Measurements from ENCODE around the gene COL1A2. TPM values are rescaled to one million over a fixed set of nuclear protein-coding genes. Genes with fewer than 3 reads are reported as not detected.

The COL1A2 gene
- total RNA-seq, 4 donors from 2014 or later = 227 to 697 (median 347) TPM

GRCh38 chr7:94433224-94433623 lies 38.5 kb downstream of the COL1A2 start:
- intact Hi-C loops (cut with DNase I) = loop anchor here (2.0 kb wide), 1 partner anchor 138 kb away; no protein-coding TSS in a partner anchor
- no peak overlapping the region for H3K27ac ChIP-seq (replicated peaks in 1 of 4)
- WGBS = 90% methylated on average over 2 of the region's 2 CpGs
- TF ChIP-seq POLR2A (IDR thresholded peaks at IDR 0.05; ENCODE audit: low read depth) (no peak), EP300 (IDR thresholded peaks at IDR 0.05) (no peak), POLR2AphosphoS5 (IDR thresholded peaks at IDR 0.05) (no peak), CTCF (IDR thresholded peaks at IDR 0.05) (no peak)
- no peak overlapping the region for H3K4me3 ChIP-seq
- no peaks in the 10 kb centered on the region for H3K27me3 ChIP-seq
- H3K9me3 ChIP-seq = no peaks in the 10 kb centered on the region
- no peak for DNase-seq (ENCODE audit: extremely low spot score)
- peaks cover 10 to 28% (median 20%) of the 10 kb centered on the region in 4 donors for H3K36me3 ChIP-seq
- peaks cover 0 to 7% (median 0%) of the 10 kb centered on the region in 4 donors for H3K4me1 ChIP-seq

- intact Hi-C loops (cut with DNase I) = no loop called here
- H3K9me3 ChIP-seq = no peaks in the 10 kb centered on the region
- no peak overlapping the region for H3K4me3 ChIP-seq
- no peaks in the 10 kb centered on the region for H3K27me3 ChIP-seq
- 72% methylated on average over 2 of the region's 2 CpGs for WGBS
- H3K36me3 ChIP-seq = peaks cover 8 to 20% (median 12%) of the 10 kb centered on the region in 4 donors
- no peak overlapping the region for H3K27ac ChIP-seq (replicated peaks in 1 of 4)
- no peak for TF ChIP-seq CTCF (IDR thresholded peaks at IDR 0.05)
- TF ChIP-seq POLR2A (IDR thresholded peaks at IDR 0.05; ENCODE audit: low read depth) = no peak
- no peak for TF ChIP-seq EP300 (IDR thresholded peaks at IDR 0.05)
- no peak for TF ChIP-seq POLR2AphosphoS5 (IDR thresholded peaks at IDR 0.05)
- no peak for DNase-seq (ENCODE audit: extremely low spot score)
- H3K4me1 ChIP-seq = peaks cover 0 to 7% (median 0%) of the 10 kb centered on the region in 4 donors
Measured at GRCh38 chr7:94434042-94434441, 39.3 kb downstream of the COL1A2 start.

- WGBS = 18% methylated on average over 6 of the region's 6 CpGs
- intact Hi-C loops (cut with DNase I) = loop anchor here (1.0 kb wide), 1 partner anchor 147 kb away; no protein-coding TSS in a partner anchor
Measured at GRCh38 chr7:94436018-94436604, 41.4 kb downstream of the COL1A2 start.

GRCh38 chr7:94436700-94437099 lies 42.0 kb downstream of the COL1A2 start:
- WGBS = 92% methylated on average over 4 of the region's 4 CpGs
- intact Hi-C loops (cut with DNase I) = loop anchor here (1.0 kb wide), 1 partner anchor 147 kb away; no protein-coding TSS in a partner anchor
- Histone ChIP-seq H3K27me3 (no peaks in the 10 kb centered on the region), H3K27ac (replicated peaks in 1 of 4) (no peak overlapping the region), H3K4me1 (peaks cover 0 to 8% (median 3%) of the 10 kb centered on the region in 4 donors), H3K36me3 (no peaks in the 10 kb centered on the region), H3K4me3 (no peak overlapping the region), H3K9me3 (no peaks in the 10 kb centered on the region)
- no peak for TF ChIP-seq EP300 (IDR thresholded peaks at IDR 0.05)
- TF ChIP-seq POLR2A (IDR thresholded peaks at IDR 0.05; ENCODE audit: low read depth) = no peak
- TF ChIP-seq POLR2AphosphoS5 (IDR thresholded peaks at IDR 0.05) = no peak
- TF ChIP-seq CTCF (IDR thresholded peaks at IDR 0.05) = no peak
- no peak for DNase-seq (ENCODE audit: extremely low spot score)

More at GRCh38 chr7:94436018-94436604, 41.4 kb downstream of the COL1A2 start:
- H3K9me3 ChIP-seq = no peaks in the 10 kb centered on the region
- H3K4me1 ChIP-seq = peaks cover 0 to 8% (median 3%) of the 10 kb centered on the region in 4 donors
- no peak for DNase-seq (ENCODE audit: extremely low spot score)
- no peaks in the 10 kb centered on the region for H3K36me3 ChIP-seq
- no peak overlapping the region for H3K4me3 ChIP-seq
- no peak overlapping the region for H3K27ac ChIP-seq (replicated peaks in 1 of 4)
- peak; percentile 73 to 83 (median 73) for TF ChIP-seq CTCF (IDR thresholded peaks at IDR 0.05)
- no peak for TF ChIP-seq POLR2A (IDR thresholded peaks at IDR 0.05; ENCODE audit: low read depth)
- no peak for TF ChIP-seq POLR2AphosphoS5 (IDR thresholded peaks at IDR 0.05)
- TF ChIP-seq EP300 (IDR thresholded peaks at IDR 0.05) = no peak
- no peaks in the 10 kb centered on the region for H3K27me3 ChIP-seq

Data from esophagus muscularis mucosa (tissue), 4 donors.